NB4 (cell line): ENCODE data around the gene ENTPD1.

Experiments
- POLR2A ChIP-seq: IDR thresholded peaks from 2 replicates; pipeline ENCODE4 v1.6.1; 2011; ENCODE audit warnings: mild to moderate bottlenecking; ENCODE audit not compliant: insufficient read length; ENCODE audit errors: extremely low read depth
- TF ChIP-seq, protein P1 (sequence below): IDR thresholded peaks from one replicate; pipeline ENCODE4 v1.5.1; 2012; ENCODE audit warnings: low read depth, low read length

DNA sequence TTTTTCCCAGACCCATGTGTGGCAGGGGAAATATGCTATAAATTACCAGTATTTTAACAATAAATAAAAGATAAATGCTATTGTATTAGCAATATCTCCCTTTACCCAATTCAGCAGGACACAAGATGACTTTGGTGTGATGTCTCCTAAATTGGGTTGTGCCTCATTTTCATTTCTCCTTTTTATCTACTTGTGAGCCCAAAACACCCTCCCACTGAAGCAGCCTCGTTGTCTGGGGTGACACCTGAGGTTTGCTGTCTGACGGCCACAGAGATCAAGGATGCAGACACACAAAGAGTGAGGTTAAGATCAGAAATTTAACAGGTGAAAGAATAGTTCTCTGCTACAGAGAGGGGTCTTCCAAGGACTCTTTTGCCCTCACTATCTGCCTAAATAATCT, 124.7 kb downstream of the ENTPD1 start:
- no peak for TF ChIP-seq POLR2A
- TF ChIP-seq, protein P1, sequence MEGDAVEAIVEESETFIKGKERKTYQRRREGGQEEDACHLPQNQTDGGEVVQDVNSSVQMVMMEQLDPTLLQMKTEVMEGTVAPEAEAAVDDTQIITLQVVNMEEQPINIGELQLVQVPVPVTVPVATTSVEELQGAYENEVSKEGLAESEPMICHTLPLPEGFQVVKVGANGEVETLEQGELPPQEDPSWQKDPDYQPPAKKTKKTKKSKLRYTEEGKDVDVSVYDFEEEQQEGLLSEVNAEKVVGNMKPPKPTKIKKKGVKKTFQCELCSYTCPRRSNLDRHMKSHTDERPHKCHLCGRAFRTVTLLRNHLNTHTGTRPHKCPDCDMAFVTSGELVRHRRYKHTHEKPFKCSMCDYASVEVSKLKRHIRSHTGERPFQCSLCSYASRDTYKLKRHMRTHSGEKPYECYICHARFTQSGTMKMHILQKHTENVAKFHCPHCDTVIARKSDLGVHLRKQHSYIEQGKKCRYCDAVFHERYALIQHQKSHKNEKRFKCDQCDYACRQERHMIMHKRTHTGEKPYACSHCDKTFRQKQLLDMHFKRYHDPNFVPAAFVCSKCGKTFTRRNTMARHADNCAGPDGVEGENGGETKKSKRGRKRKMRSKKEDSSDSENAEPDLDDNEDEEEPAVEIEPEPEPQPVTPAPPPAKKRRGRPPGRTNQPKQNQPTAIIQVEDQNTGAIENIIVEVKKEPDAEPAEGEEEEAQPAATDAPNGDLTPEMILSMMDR = no peak
